Effector memory CD8-positive, alpha-beta T cell (primary cell): Measurements from ENCODE around the gene KRTAP3-1.

Experiments used
- ATAC-seq: fragments of 150-1000 bp; cut with Tn5 transposase; replicated peaks from 2 replicates; pipeline ENCODE4 v1.10.0; 2021; ENCODE audit warnings: mild to moderate bottlenecking, moderate library complexity
- DNase-seq, 3 experiments: peaks; one replicate each; pipeline ENCODE4 v3.0.0; 2021
- H3K27ac Mint-ChIP-seq, 2 donors: one replicate each; pipeline ENCODE4 v1.8.0; 2022; ENCODE audit warnings: mild to moderate bottlenecking in 2 of 2, mixed read lengths in 2 of 2, moderate library complexity in 2 of 2
- H3K27me3 Mint-ChIP-seq, 2 donors: one replicate each; pipeline ENCODE4 v1.8.0; 2022; ENCODE audit warnings: mixed read lengths in 2 of 2
- H3K36me3 Mint-ChIP-seq: one replicate; pipeline ENCODE4 v1.8.0; 2022; ENCODE audit warnings: mild to moderate bottlenecking, moderate library complexity, mixed read lengths; ENCODE audit not compliant: insufficient read depth
- H3K4me1 Mint-ChIP-seq, 2 donors: one replicate each; pipeline ENCODE4 v1.8.0; 2022; ENCODE audit warnings: low read depth in 2 of 2, mixed read lengths in 2 of 2
- H3K4me3 Mint-ChIP-seq, 2 donors: one replicate each; pipeline ENCODE4 v1.8.0; 2022; ENCODE audit warnings: mild to moderate bottlenecking in 2 of 2, mixed read lengths in 2 of 2, moderate library complexity in 2 of 2
- H3K9me3 Mint-ChIP-seq, 2 donors: one replicate each; pipeline ENCODE4 v1.8.0; 2022; ENCODE audit warnings: mixed read lengths in 2 of 2

Gene KRTAP3-1

GRCh38 chr17:41029633-41030245, 20.8 kb upstream of the KRTAP3-1 start, which contains the start of gene KRTAP1-4:
Gene KRTAP1-4, minus strand, starts transcription at chr17:41030195. Its CDS starts 117 bp downstream, at chr17:41030078.
- Mint-ChIP-seq H3K4me1 (no peaks in the 10 kb centered on the region), H3K4me3 (no peak within 1 kb of the TSS), H3K9me3 (no peaks in the 10 kb centered on the region), H3K36me3 (no peaks in the 10 kb centered on the region), H3K27ac (no peak within 1 kb of the TSS), H3K27me3 (peaks cover 65 to 69% of the 10 kb centered on the region in 2 donors)
- DNase-seq (no peak), ATAC-seq (no peak)

GRCh38 chr17:41026715-41027471, 18.0 kb upstream of the KRTAP3-1 start, which contains the start of gene KRTAP1-5:
Gene KRTAP1-5, minus strand, starts transcription at chr17:41027208. Its CDS starts 53 bp downstream, at chr17:41027155.
- no peak for ATAC-seq
- no peaks in the 10 kb centered on the region for H3K9me3 Mint-ChIP-seq
- H3K4me3 Mint-ChIP-seq, result no peak within 1 kb of the TSS
- H3K4me1 Mint-ChIP-seq, result no peaks in the 10 kb centered on the region
- peaks cover 61 to 69% of the 10 kb centered on the region in 2 donors for H3K27me3 Mint-ChIP-seq
- no peak for DNase-seq
- H3K36me3 Mint-ChIP-seq, result no peaks in the 10 kb centered on the region
- no peak within 1 kb of the TSS for H3K27ac Mint-ChIP-seq

- no peak overlapping the region for H3K27ac Mint-ChIP-seq
- DNase-seq, result no peak
- no peaks in the 10 kb centered on the region for H3K9me3 Mint-ChIP-seq
- H3K4me1 Mint-ChIP-seq, result no peaks in the 10 kb centered on the region
- no peak for ATAC-seq
- H3K36me3 Mint-ChIP-seq, result no peaks in the 10 kb centered on the region
- H3K27me3 Mint-ChIP-seq, result peaks cover 55 to 56% of the 10 kb centered on the region in 2 donors
- no peak overlapping the region for H3K4me3 Mint-ChIP-seq
Observed at GRCh38 chr17:41024697-41025096, 15.8 kb upstream of the KRTAP3-1 start.

- Mint-ChIP-seq H3K36me3 (no peaks in the 10 kb centered on the region), H3K9me3 (no peaks in the 10 kb centered on the region), H3K4me3 (no peak overlapping the region), H3K27ac (no peak overlapping the region), H3K27me3 (peaks cover 36 to 48% of the 10 kb centered on the region in 2 donors), H3K4me1 (no peaks in the 10 kb centered on the region)
- ATAC-seq (no peak), DNase-seq (no peak)
Observed at GRCh38 chr17:41020336-41020735, 11.4 kb upstream of the KRTAP3-1 start.

DNA sequence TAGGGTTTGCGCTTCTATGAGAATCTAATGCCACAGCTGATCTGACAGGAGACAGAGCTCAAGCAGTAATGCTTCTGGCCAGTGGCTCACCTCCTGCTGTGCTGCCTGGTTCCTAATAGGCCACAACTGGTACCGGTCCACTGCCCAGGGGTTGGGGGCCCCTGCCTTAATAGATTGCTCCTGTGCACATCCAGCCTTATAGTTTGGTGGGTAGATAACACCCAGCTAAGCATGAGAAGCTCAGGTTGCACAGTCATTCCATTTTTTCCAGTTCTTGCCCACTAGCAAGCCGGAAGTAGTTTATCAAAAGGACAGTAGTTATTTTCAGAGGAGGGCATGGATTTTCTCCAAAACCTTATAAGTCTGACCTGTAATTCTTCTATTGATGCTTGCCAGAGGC, 10.5 kb upstream of the KRTAP3-1 start:
- H3K27me3 Mint-ChIP-seq, result peaks cover 39 to 55% of the 10 kb centered on the region in 2 donors
- H3K4me1 Mint-ChIP-seq, result no peaks in the 10 kb centered on the region
- no peak overlapping the region for H3K27ac Mint-ChIP-seq
- no peaks in the 10 kb centered on the region for H3K9me3 Mint-ChIP-seq
- ATAC-seq (no peak), DNase-seq (no peak)
- no peak overlapping the region for H3K4me3 Mint-ChIP-seq
- no peaks in the 10 kb centered on the region for H3K36me3 Mint-ChIP-seq

GRCh38 chr17:41018541-41018940, 9.6 kb upstream of the KRTAP3-1 start:
- no peak overlapping the region for H3K4me3 Mint-ChIP-seq
- DNase-seq (no peak), ATAC-seq (no peak)
- H3K27ac Mint-ChIP-seq, result no peak overlapping the region
- no peaks in the 10 kb centered on the region for H3K4me1 Mint-ChIP-seq
- no peaks in the 10 kb centered on the region for H3K36me3 Mint-ChIP-seq
- peaks cover 39 to 55% of the 10 kb centered on the region in 2 donors for H3K27me3 Mint-ChIP-seq
- H3K9me3 Mint-ChIP-seq, result no peaks in the 10 kb centered on the region

- no peak for ATAC-seq
- Mint-ChIP-seq H3K4me3 (no peak overlapping the region), H3K4me1 (no peaks in the 10 kb centered on the region), H3K27ac (no peak overlapping the region), H3K36me3 (no peaks in the 10 kb centered on the region), H3K9me3 (no peaks in the 10 kb centered on the region), H3K27me3 (peaks cover 24 to 45% of the 10 kb centered on the region in 2 donors)
- no peak for DNase-seq
Observed at GRCh38 chr17:41016578-41017215, 7.8 kb upstream of the KRTAP3-1 start.

DNA sequence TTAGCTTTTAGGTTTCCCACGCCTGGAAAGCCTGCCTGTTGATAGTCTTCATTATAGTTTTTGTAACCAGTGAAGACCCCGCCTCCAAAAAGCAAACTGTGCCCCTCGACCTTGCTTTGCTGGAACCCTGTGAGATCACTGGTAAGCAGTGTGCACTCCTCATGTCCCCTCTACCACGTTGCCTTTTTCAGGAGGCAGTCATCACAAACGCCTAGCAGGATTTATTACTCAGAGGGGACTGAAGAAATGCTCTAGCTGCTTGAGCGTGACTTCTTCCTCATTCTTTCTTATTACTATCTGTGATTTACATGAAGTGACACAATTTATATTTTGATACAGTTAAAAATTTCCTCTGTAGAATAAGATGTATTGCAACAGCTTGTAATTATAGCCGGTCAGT, 6.5 kb upstream of the KRTAP3-1 start:
- ATAC-seq (no peak), DNase-seq (no peak)
- Mint-ChIP-seq H3K4me3 (no peak overlapping the region), H3K27me3 (peaks cover 20 to 40% of the 10 kb centered on the region in 2 donors), H3K27ac (no peak overlapping the region), H3K36me3 (no peaks in the 10 kb centered on the region), H3K9me3 (no peaks in the 10 kb centered on the region), H3K4me1 (no peaks in the 10 kb centered on the region)

DNA sequence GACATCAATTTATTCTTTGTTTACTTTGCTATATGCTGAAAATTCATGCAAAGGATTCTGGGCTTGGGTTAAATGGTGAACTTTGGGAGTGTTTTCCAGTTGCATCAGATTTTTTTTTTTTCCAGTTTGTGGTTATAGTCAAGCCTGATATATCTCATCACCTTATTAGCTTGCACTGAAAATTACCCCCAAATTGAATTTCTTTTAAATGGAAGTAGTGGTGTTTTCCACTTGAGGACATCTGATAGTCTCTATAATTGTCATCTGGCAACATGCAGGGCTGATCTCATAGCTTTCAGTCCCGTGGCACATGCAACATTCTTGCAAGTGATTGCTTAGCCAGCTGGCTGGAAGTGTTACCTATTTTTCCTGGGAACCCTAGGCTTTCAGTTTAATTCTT, 4.7 kb upstream of the KRTAP3-1 start:
- Mint-ChIP-seq H3K4me3 (no peak overlapping the region), H3K9me3 (no peaks in the 10 kb centered on the region), H3K36me3 (no peaks in the 10 kb centered on the region), H3K27me3 (peaks cover 22 to 46% of the 10 kb centered on the region in 2 donors), H3K4me1 (no peaks in the 10 kb centered on the region), H3K27ac (no peak overlapping the region)
- ATAC-seq (no peak), DNase-seq (no peak)

- Mint-ChIP-seq H3K4me3 (no peak overlapping the region), H3K9me3 (no peaks in the 10 kb centered on the region), H3K27ac (no peak overlapping the region), H3K27me3 (peaks cover 26 to 49% of the 10 kb centered on the region in 2 donors), H3K4me1 (no peaks in the 10 kb centered on the region), H3K36me3 (no peaks in the 10 kb centered on the region)
- ATAC-seq, result no peak
- no peak for DNase-seq
Observed at GRCh38 chr17:41013181-41013580, 4.3 kb upstream of the KRTAP3-1 start.

DNA sequence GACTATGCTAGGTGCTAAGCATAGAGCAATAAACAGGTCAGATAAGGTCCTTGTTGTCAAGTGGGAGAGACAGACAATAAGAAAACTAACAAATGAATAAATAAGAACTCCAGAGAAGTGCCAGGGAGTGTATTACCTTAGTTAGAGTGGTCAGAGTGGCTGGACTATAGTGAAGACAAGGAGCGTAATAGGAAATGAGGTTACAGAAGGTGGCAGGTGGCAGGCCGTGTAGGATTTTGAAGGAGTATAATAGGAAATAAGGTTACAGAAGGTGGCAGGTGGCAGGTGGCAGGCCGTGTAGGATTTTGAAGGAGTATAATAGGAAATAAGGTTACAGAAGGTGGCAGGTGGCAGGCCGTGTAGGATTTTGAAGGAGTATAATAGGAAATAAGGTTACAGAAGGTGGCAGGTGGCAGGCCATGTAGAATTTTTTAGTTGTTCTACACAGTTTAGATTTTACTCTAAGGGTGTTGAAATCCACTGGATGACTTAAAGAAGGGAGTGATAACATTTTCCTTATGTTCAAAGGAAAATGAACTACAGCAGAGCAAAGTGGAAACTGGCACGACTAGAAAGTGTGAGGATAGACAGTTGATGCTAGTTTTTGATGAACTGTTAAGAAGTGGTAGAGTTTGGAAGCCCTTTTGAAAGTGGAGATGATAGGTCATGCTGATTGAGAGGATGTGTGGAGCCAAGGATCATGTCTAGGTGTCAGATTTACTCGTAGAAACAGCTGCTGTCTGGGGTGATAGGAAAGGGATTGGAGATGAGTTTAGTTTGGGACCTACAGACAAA, 3.6 kb upstream of the KRTAP3-1 start:
- H3K27ac Mint-ChIP-seq, result no peak overlapping the region
- H3K9me3 Mint-ChIP-seq, result no peaks in the 10 kb centered on the region
- no peak for ATAC-seq
- no peak for DNase-seq
- no peaks in the 10 kb centered on the region for H3K36me3 Mint-ChIP-seq
- H3K4me3 Mint-ChIP-seq, result no peak overlapping the region
- H3K4me1 Mint-ChIP-seq, result no peaks in the 10 kb centered on the region
- H3K27me3 Mint-ChIP-seq, result peaks cover 23 to 44% of the 10 kb centered on the region in 2 donors

GRCh38 chr17:41010441-41010840, 1.5 kb upstream of the KRTAP3-1 start:
- DNase-seq (no peak), ATAC-seq (no peak)
- Mint-ChIP-seq H3K9me3 (no peaks in the 10 kb centered on the region), H3K36me3 (no peaks in the 10 kb centered on the region), H3K4me3 (no peak overlapping the region), H3K27ac (no peak overlapping the region), H3K4me1 (no peaks in the 10 kb centered on the region), H3K27me3 (peaks cover 15 to 26% of the 10 kb centered on the region in 2 donors)

DNA sequence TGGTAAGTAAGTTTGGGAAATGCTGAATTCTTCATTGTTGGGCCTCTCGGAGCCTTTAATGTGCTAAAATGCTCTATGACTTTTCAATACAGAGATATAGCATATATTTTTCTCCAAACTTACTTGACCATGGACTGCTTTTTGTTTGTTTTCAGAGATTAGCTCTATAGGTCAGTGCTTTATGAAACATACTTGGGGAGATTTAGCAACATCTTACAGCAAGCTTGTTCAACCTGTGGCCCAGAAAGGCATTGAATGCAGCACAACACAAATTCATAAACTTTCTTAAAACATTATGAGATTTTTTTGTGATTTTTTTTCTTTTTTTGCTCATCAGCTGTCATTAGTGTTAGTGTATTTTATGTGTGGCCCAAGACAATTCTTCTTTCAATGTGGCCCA, 1.0 kb upstream of the KRTAP3-1 start:
- Mint-ChIP-seq H3K4me3 (no peak overlapping the region), H3K27me3 (peaks cover 10 to 20% of the 10 kb centered on the region in 2 donors), H3K9me3 (no peaks in the 10 kb centered on the region), H3K36me3 (no peaks in the 10 kb centered on the region), H3K27ac (no peak overlapping the region), H3K4me1 (no peaks in the 10 kb centered on the region)
- DNase-seq (no peak), ATAC-seq (no peak)
